CD4-positive, alpha-beta T cell (primary cell): ENCODE results near the gene UGDH. TPM values are rescaled to one million over a fixed set of nuclear protein-coding genes. Genes with fewer than 3 reads are reported as not detected.

Experiments
- ATAC-seq: fragments of 200-7000 bp; cut with Tn5 transposase; one replicate; pipeline ENCODE4 v1.10.0; 2022; ENCODE audit warnings: mild to moderate bottlenecking; ENCODE audit not compliant: poor library complexity
- CTCF ChIA-PET: fragments of 350-600 bp; sonication (Branson Sonifier 250); formaldehyde crosslinking; loops from one replicate; lab custom pipeline; 2021; ENCODE audit warnings: antibody characterized with exemption, inconsistent platforms; lab: Charles Lee
- POLR2A ChIA-PET: fragments of 350-600 bp; sonication (Branson Sonifier 250); formaldehyde crosslinking; loops from one replicate; lab custom pipeline; 2021; ENCODE audit warnings: antibody characterized with exemption, inconsistent platforms; lab: Charles Lee
- DNase-seq, 14 experiments: peaks; one replicate each; pipeline ENCODE4 v3.0.0-alpha.2; 2013 to 2020; ENCODE audit warnings: mixed read lengths in 2 of 14
- H3K27ac ChIP-seq, 2 donors: one replicate each; pipeline versions ENCODE4 v1.5.1 to v1.7.0; 2013; ENCODE audit warnings: low read length in 2 of 2, low read depth in 1 of 2, mild to moderate bottlenecking in 1 of 2
- H3K27me3 ChIP-seq, 2 experiments: 1 replicate in 1 of 2; 2 replicates in 1 of 2; pipeline versions ENCODE4 v1.6.1 to v1.7.0; 2013; ENCODE audit warnings: low read length in 2 of 2, control low read depth in 1 of 2, mild to moderate bottlenecking in 1 of 2, moderate library complexity in 1 of 2; ENCODE audit not compliant: insufficient read depth in 2 of 2, control insufficient read depth in 1 of 2
- H3K36me3 ChIP-seq: one replicate; pipeline ENCODE4 v1.6.1; 2013; ENCODE audit warnings: low read length, control low read depth; ENCODE audit not compliant: insufficient read depth
- H3K4me1 ChIP-seq: one replicate; pipeline ENCODE4 v1.6.1; 2013; ENCODE audit warnings: low read length, control low read depth; ENCODE audit not compliant: insufficient read depth
- H3K4me3 ChIP-seq: one replicate; pipeline ENCODE4 v1.5.1; 2013; ENCODE audit warnings: mild to moderate bottlenecking, low read length, moderate library complexity
- H3K9me3 ChIP-seq, 2 experiments: 1 replicate in 1 of 2; 2 replicates in 1 of 2; pipeline versions ENCODE4 v1.6.1 to v1.7.0; 2013; ENCODE audit warnings: low read length in 2 of 2, mild to moderate bottlenecking in 2 of 2, control low read depth in 1 of 2, moderate library complexity in 1 of 2; ENCODE audit not compliant: control insufficient read depth in 1 of 2, insufficient read depth in 1 of 2
- H3K27ac Mint-ChIP-seq: one replicate; pipeline ENCODE4 v1.8.0; 2020; ENCODE audit warnings: mixed read lengths
- H3K27me3 Mint-ChIP-seq: one replicate; pipeline ENCODE4 v1.8.0; 2021; ENCODE audit warnings: mixed read lengths
- H3K36me3 Mint-ChIP-seq: one replicate; pipeline ENCODE4 v1.8.0; 2021; ENCODE audit warnings: low read depth, mixed read lengths
- H3K4me1 Mint-ChIP-seq: one replicate; pipeline ENCODE4 v1.8.0; 2021; ENCODE audit warnings: low read depth, mixed read lengths
- H3K4me3 Mint-ChIP-seq: one replicate; pipeline ENCODE4 v1.8.0; 2020; ENCODE audit warnings: mild to moderate bottlenecking, mixed read lengths
- H3K9me3 Mint-ChIP-seq: one replicate; pipeline ENCODE4 v1.8.0; 2020; ENCODE audit warnings: mixed read lengths
- intact Hi-C, 2 experiments: fragments of 100-400 bp; cut with DNase I in 1 of 2; cut with micrococcal nuclease in 1 of 2; formaldehyde crosslinking; loops; one replicate each; pipeline versions ENCODE4 v1.15.1 to v1.9.0; 2023 to 2025; cut with DNase I, micrococcal nuclease
- total RNA-seq, 174 experiments: library from RNA in 2 of 174; stranded (reverse) in 2 of 174; gene quantifications; one replicate each; pipeline ENCODE4 v1.2.3 and lab custom pipeline; 2021 to 2026
- TF ChIP-seq, protein P1 (sequence below): fragments of 200-600 bp; IDR thresholded peaks from one replicate; pipeline ENCODE4 v1.8.0; 2022; ENCODE audit warnings: antibody characterized with exemption, mild to moderate bottlenecking

UGDH gene
- total RNA-seq, 2 experiments from 2014 or later, result 3.5 to 3.7 TPM

DNA sequence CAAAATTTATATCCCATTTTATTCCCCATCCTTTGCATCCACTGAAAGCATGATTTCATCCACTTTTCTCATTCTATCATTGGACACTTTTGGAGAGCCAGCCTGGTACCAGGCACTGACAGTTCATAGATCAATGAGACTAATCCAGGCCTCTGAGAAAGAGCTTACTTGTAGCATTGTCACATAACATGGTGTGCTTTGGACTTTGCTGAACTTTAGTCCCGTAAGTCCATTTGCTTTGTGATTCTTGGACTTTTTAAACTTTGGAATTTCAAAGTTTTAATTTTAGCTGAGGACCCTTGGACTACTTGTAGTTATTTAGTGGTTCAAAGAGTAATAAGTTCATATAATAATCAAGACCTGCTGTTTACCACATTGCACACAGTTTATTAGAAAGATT, 56.8 kb downstream of the UGDH start:
- no peak for ATAC-seq
- H3K9me3 Mint-ChIP-seq, result no peaks in the 10 kb centered on the region
- H3K36me3 Mint-ChIP-seq, result peaks cover 52% of the 10 kb centered on the region
- DNase-seq, result no peak
- Histone ChIP-seq H3K4me1 (no peaks in the 10 kb centered on the region), H3K9me3 (no peaks in the 10 kb centered on the region), H3K36me3 (peaks cover 19% of the 10 kb centered on the region), H3K4me3 (no peak overlapping the region), H3K27ac (no peak overlapping the region), H3K27me3 (no peaks in the 10 kb centered on the region)
- H3K4me1 Mint-ChIP-seq, result peaks cover 7% of the 10 kb centered on the region
- no peaks in the 10 kb centered on the region for H3K27me3 Mint-ChIP-seq
- intact Hi-C loops, result loop anchor here in 1 of 2 experiments (1.0 kb wide), 1 partner anchor 506 kb away; no protein-coding TSS in a partner anchor
- H3K4me3 Mint-ChIP-seq, result no peak overlapping the region
- ChIA-PET CTCF (interaction anchor here (1.6 kb wide), 1 partner anchor 33 kb away, joined by 4 read pairs; no protein-coding TSS in a partner anchor), POLR2A (interaction anchor here (1.2 kb wide), 1 partner anchor 11 kb away, joined by 3 read pairs; the partner anchor contains the start of gene LIAS)
- TF ChIP-seq, protein P1, sequence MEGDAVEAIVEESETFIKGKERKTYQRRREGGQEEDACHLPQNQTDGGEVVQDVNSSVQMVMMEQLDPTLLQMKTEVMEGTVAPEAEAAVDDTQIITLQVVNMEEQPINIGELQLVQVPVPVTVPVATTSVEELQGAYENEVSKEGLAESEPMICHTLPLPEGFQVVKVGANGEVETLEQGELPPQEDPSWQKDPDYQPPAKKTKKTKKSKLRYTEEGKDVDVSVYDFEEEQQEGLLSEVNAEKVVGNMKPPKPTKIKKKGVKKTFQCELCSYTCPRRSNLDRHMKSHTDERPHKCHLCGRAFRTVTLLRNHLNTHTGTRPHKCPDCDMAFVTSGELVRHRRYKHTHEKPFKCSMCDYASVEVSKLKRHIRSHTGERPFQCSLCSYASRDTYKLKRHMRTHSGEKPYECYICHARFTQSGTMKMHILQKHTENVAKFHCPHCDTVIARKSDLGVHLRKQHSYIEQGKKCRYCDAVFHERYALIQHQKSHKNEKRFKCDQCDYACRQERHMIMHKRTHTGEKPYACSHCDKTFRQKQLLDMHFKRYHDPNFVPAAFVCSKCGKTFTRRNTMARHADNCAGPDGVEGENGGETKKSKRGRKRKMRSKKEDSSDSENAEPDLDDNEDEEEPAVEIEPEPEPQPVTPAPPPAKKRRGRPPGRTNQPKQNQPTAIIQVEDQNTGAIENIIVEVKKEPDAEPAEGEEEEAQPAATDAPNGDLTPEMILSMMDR, result no peak
- H3K27ac Mint-ChIP-seq, result no peak overlapping the region

DNA sequence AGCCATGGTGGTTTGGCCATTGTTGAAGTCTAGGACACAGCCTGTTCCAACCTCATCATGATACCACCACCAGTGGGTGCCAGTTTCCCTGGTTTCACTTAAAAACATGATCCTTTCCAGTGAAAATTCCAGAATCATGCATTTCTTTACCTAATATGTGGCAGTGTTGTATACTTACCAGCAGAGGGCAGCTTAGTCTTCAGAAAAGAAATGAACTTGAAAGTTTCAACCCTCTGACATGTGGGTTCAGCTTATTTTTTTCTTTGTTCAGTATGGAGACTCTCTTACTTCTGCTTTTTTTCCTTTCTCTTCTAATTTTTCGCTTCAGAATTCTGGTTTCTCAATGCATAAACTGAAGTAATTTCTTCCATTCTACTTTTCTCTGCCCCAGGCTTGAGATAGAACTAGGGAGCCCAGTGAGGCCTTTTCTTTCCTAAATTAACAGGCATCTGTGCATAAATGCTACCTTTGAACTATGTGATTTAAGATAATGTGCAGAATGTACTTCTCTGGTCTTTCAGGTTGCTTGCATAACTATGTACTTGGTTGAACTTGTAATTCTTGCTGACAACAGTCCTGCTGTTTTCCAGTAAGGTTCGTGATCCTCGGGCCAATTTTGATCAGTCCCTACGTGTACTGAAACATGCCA, 57.7 kb downstream of the UGDH start:
- Mint-ChIP-seq H3K4me1 (peaks cover 7% of the 10 kb centered on the region), H3K9me3 (no peaks in the 10 kb centered on the region), H3K27me3 (no peaks in the 10 kb centered on the region), H3K27ac (no peak overlapping the region), H3K4me3 (no peak overlapping the region), H3K36me3 (peaks cover 60% of the 10 kb centered on the region)
- H3K27ac ChIP-seq, result no peak overlapping the region
- TF ChIP-seq, protein P1, result peak; percentile 92
- ATAC-seq (peak; percentile 94), DNase-seq (peak in 4 of 14 experiments; percentile 11 to 72 (median 65))
- POLR2A ChIA-PET, result interaction anchor here (0.8 to 2.3 kb wide), 4 partner anchors 11 to 228 kb away, joined by 4 to 21 read pairs (median 4); partner anchors contain the start of genes LIAS, RPL9, UBE2K and UGDH
- intact Hi-C loops, result loop anchor here (1.0 to 10.0 kb wide), 3 partner anchors 189 to 585 kb away; partner anchors contain the start of gene N4BP2 (in 1 of the 2)
- no peaks in the 10 kb centered on the region for H3K4me1 ChIP-seq
- H3K9me3 ChIP-seq, result no peaks in the 10 kb centered on the region
- CTCF ChIA-PET, result interaction anchor here (0.5 to 1.6 kb wide), 14 partner anchors 10 to 806 kb away, joined by 3 to 27 read pairs (median 3); partner anchors contain the start of genes LIAS, PDS5A, RPL9 and SMIM14
- peaks cover 26% of the 10 kb centered on the region for H3K36me3 ChIP-seq
- H3K4me3 ChIP-seq, result no peak overlapping the region
- no peaks in the 10 kb centered on the region for H3K27me3 ChIP-seq

DNA sequence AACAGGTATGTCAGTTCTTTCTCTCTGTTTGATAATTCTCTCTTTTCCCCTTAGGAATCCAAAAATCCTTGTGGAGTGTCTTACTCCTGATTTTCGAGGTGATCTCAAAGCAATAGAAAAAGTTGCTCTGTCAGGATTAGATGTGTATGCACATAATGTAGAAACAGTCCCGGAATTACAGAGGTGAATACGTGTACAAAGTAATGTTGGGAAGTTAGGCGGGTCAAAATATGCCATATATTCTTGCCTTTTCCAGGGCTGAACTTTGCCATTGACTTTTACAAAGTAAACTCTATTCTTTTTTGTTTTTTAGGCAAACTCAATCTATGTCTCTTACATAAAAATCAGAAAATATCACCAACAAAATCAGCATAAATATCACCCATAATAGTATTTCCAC, 59.8 kb downstream of the UGDH start:
- no peaks in the 10 kb centered on the region for H3K9me3 Mint-ChIP-seq
- Histone ChIP-seq H3K4me3 (no peak overlapping the region), H3K9me3 (no peaks in the 10 kb centered on the region), H3K4me1 (no peaks in the 10 kb centered on the region), H3K27ac (no peak overlapping the region), H3K36me3 (peaks cover 37% of the 10 kb centered on the region), H3K27me3 (no peaks in the 10 kb centered on the region)
- peaks cover 7% of the 10 kb centered on the region for H3K4me1 Mint-ChIP-seq
- intact Hi-C loops, result loop anchor here in 1 of 2 experiments (10.0 kb wide), 1 partner anchor 587 kb away; the partner anchor contains the start of gene N4BP2
- no peak overlapping the region for H3K27ac Mint-ChIP-seq
- DNase-seq (no peak), ATAC-seq (no peak)
- ChIA-PET CTCF (no interaction called here), POLR2A (no interaction called here)
- no peak overlapping the region for H3K4me3 Mint-ChIP-seq
- H3K27me3 Mint-ChIP-seq, result no peaks in the 10 kb centered on the region
- H3K36me3 Mint-ChIP-seq, result peaks cover 60% of the 10 kb centered on the region
- TF ChIP-seq, protein P1, result no peak
